DMS53 (cell line): ENCODE data around the gene FAM186B.

Source experiments
- DNase-seq: peaks from one replicate; lab custom pipeline; 2025; lab: John Stamatoyannopoulos, UW

Gene FAM186B

GRCh38 chr12:49567611-49568441, 37.6 kb downstream of the FAM186B start, which contains the start of gene MCRS1:
TSS of gene MCRS1 (minus strand) at chr12:49568142. CDS start at chr12:49566731, 1,411 bp downstream.
- peak; percentile 96 for DNase-seq

- no peak for DNase-seq
Measured at GRCh38 chr12:49567302-49567610, 38.2 kb downstream of the FAM186B start.

GRCh38 chr12:49566361-49566760, 39.1 kb downstream of the FAM186B start:
- no peak for DNase-seq

GRCh38 chr12:49565406-49566265, 39.8 kb downstream of the FAM186B start:
- DNase-seq: no peak

- no peak for DNase-seq
Measured at GRCh38 chr12:49564686-49565405, 40.6 kb downstream of the FAM186B start.

GRCh38 chr12:49563951-49564685, 41.3 kb downstream of the FAM186B start:
- no peak for DNase-seq

GRCh38 chr12:49562831-49563230, 42.6 kb downstream of the FAM186B start:
- no peak for DNase-seq

- DNase-seq: no peak
Measured at GRCh38 chr12:49562233-49562632, 43.2 kb downstream of the FAM186B start.

- DNase-seq: no peak
Measured at GRCh38 chr12:49560695-49561094, 44.7 kb downstream of the FAM186B start.

GRCh38 chr12:49559011-49559675, 46.3 kb downstream of the FAM186B start:
- no peak for DNase-seq

- no peak for DNase-seq
Measured at GRCh38 chr12:49558526-49558925, 46.9 kb downstream of the FAM186B start.

- DNase-seq: peak; percentile 51
Measured at GRCh38 chr12:49557917-49558215, 47.6 kb downstream of the FAM186B start.

GRCh38 chr12:49557187-49557916, 48.1 kb downstream of the FAM186B start:
- DNase-seq: no peak

- no peak for DNase-seq
Measured at GRCh38 chr12:49556391-49557186, 48.9 kb downstream of the FAM186B start.

GRCh38 chr12:49555631-49556390, 49.6 kb downstream of the FAM186B start:
- no peak for DNase-seq

- DNase-seq: no peak
Measured at GRCh38 chr12:49554266-49554665, 51.2 kb downstream of the FAM186B start.

- DNase-seq: peak; percentile 78
Measured at GRCh38 chr12:49553512-49554088, 51.8 kb downstream of the FAM186B start.

GRCh38 chr12:49552899-49553298, 52.5 kb downstream of the FAM186B start:
- DNase-seq: no peak

GRCh38 chr12:49552425-49552824, 53.0 kb downstream of the FAM186B start:
- no peak for DNase-seq
